K562 (cell line): ENCODE data around the gene ENG. TPM values are rescaled to one million over a fixed set of nuclear protein-coding genes. Genes with fewer than 3 reads are reported as not detected.

Experiments
- ARHGAP35 ChIP-seq: fragments of 450-650 bp; IDR thresholded peaks from 2 replicates; pipeline ENCODE4 v1.6.1; 2018; ENCODE audit not compliant: partially characterized antibody
- CCNT2 ChIP-seq: IDR thresholded peaks from 2 replicates; pipeline ENCODE4 v1.6.1; 2011; ENCODE audit warnings: borderline replicate concordance, low read depth, mild to moderate bottlenecking, moderate library complexity, mixed read lengths, low read length; ENCODE audit not compliant: insufficient read length; ENCODE audit errors: extremely low read depth
- DPF2 ChIP-seq: fragments of 450-650 bp; IDR thresholded peaks from 2 replicates; pipeline ENCODE4 v1.6.1; 2016
- FOXA3 ChIP-seq, 2 experiments: fragments of 450-650 bp in 1 of 2; sonication (generic) in 1 of 2; formaldehyde crosslinking; IDR thresholded peaks in 1 of 2; conservative IDR thresholded peaks in 1 of 2; 2 replicates each; pipeline versions ENCODE4 v1.4.0 to v1.8.0; 2020 to 2022; ENCODE audit warnings: mild to moderate bottlenecking in 2 of 2, missing genetic modification reagents in 1 of 2
- GTF2B ChIP-seq: IDR thresholded peaks from 2 replicates; pipeline ENCODE4 v1.6.1; 2011; ENCODE audit not compliant: insufficient read length; ENCODE audit errors: extremely low read depth
- JUN ChIP-seq, 2 experiments: sonication (generic) in 1 of 2; formaldehyde crosslinking in 1 of 2; IDR thresholded peaks; 2 replicates each; pipeline versions ENCODE4 v1.6.1 to v1.8.0; 2012 to 2022; ENCODE audit warnings: borderline replicate concordance in 2 of 2, mild to moderate bottlenecking in 2 of 2, improper control_type of control experiment in 1 of 2, low read depth in 1 of 2, low read length in 1 of 2, missing genetic modification reagents in 1 of 2
- MAZ ChIP-seq, 2 experiments: fragments of 450-650 bp in 1 of 2; sonication (generic) in 1 of 2; formaldehyde crosslinking; IDR thresholded peaks in 1 of 2; conservative IDR thresholded peaks in 1 of 2; 2 replicates each; pipeline versions ENCODE4 v1.4.0 to v1.5.0; 2020; ENCODE audit warnings: mild to moderate bottlenecking in 1 of 2, missing genetic modification reagents in 1 of 2
- PKNOX1 ChIP-seq: fragments of 450-650 bp; IDR thresholded peaks from 2 replicates; pipeline ENCODE4 v1.6.1; 2016
- REST ChIP-seq, 2 experiments: fragments of 450-650 bp; formaldehyde crosslinking in 1 of 2; IDR thresholded peaks; 2 replicates each; pipeline versions ENCODE4 v1.4.0 to v1.6.1; 2014 to 2020; ENCODE audit warnings: mild to moderate bottlenecking in 2 of 2, borderline replicate concordance in 1 of 2, low read depth in 1 of 2
- SIX5 ChIP-seq, 2 experiments: IDR thresholded peaks; 2 replicates each; pipeline ENCODE4 v1.6.1; 2011; ENCODE audit warnings: low read length in 2 of 2, borderline replicate concordance in 1 of 2, low read depth in 1 of 2, mild to moderate bottlenecking in 1 of 2, moderate library complexity in 1 of 2; ENCODE audit not compliant: insufficient read depth in 1 of 2
- SUPT5H ChIP-seq: fragments of 450-650 bp; IDR thresholded peaks from 2 replicates; pipeline ENCODE4 v1.6.1; 2016
- TCF3 ChIP-seq: sonication (generic); formaldehyde crosslinking; IDR thresholded peaks from 2 replicates; pipeline ENCODE4 v1.4.0; 2020; ENCODE audit warnings: mild to moderate bottlenecking, missing genetic modification reagents
- polyA plus RNA-seq, 8 experiments: library from polyadenylated mRNA; depleted of rRNA in 4 of 8; stranded (reverse) in 5 of 8; unstranded in 3 of 8; fragments of >200 nt; fragmentation: Nextera tagmentation in 2 of 8; fragmentation: Illumina TruSeq in 1 of 8; extraction: Ambion mirVana in 2 of 8; extraction: Trizol in 1 of 8; gene quantifications; 2 replicates each; pipeline versions ENCODE4 v1.2.1 to v1.2.3, GENCODE V29; 2011 to 2014; ENCODE audit warnings: inconsistent platforms in 1 of 8, missing spikeins in 1 of 8
- total RNA-seq, 7 experiments: library from RNA; depleted of rRNA in 6 of 7; stranded (reverse); fragments of >200 nt in 6 of 7; fragmentation: Illumina TruSeq in 2 of 7; extraction: Trizol in 2 of 7; gene quantifications; 2 replicates each; pipeline versions ENCODE4 v1.2.1 to v1.2.3, GENCODE V29; 2011 to 2021; ENCODE audit warnings: low replicate concordance in 1 of 7
- TF ChIP-seq, protein P1 (sequence below): fragments of 450-650 bp; IDR thresholded peaks from 2 replicates; pipeline ENCODE4 v1.6.1; 2016; ENCODE audit warnings: low read depth, mild to moderate bottlenecking, moderate library complexity

Gene ENG
- total and polyA plus RNA-seq, 9 of the 15 experiments (the other 6 are each of a cell fraction or from before 2014, with no cell fraction given), result 0.04 to 0.40 (median 0.14) TPM; not detected in 1

GRCh38 chr9:127878652-127879390 lies 24.4 kb upstream of the ENG start (continued):
- no peak for TF ChIP-seq REST (IDR thresholded peaks at IDR 0.05; ENCODE audit: borderline replicate concordance)
- no peak for TF ChIP-seq REST (CRISPR knock-in tag; IDR thresholded peaks at IDR 0.05; ENCODE audit: low read depth)
- peak; percentile 9 for TF ChIP-seq ARHGAP35
- no peak for TF ChIP-seq JUN (IDR thresholded peaks at IDR 0.05; ENCODE audit: borderline replicate concordance, low read depth, low read length)
- no peak for TF ChIP-seq JUN (CRISPR knock-in tag; IDR thresholded peaks at IDR 0.05; ENCODE audit: borderline replicate concordance)
- no peak for TF ChIP-seq SIX5 (IDR thresholded peaks at IDR 0.05; ENCODE audit: borderline replicate concordance in 1 of 2, insufficient read depth in 1 of 2, low read depth in 1 of 2, low read length in 2 of 2)
- TF ChIP-seq SUPT5H, result no peak
- no peak for TF ChIP-seq PKNOX1
- TF ChIP-seq, protein P1, sequence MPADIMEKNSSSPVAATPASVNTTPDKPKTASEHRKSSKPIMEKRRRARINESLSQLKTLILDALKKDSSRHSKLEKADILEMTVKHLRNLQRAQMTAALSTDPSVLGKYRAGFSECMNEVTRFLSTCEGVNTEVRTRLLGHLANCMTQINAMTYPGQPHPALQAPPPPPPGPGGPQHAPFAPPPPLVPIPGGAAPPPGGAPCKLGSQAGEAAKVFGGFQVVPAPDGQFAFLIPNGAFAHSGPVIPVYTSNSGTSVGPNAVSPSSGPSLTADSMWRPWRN, result no peak
- no peak for TF ChIP-seq GTF2B
- no peak for TF ChIP-seq FOXA3 (CRISPR knock-in tag; conservative IDR thresholded peaks at IDR 0.05 in 1 of 2, IDR thresholded peaks at IDR 0.05 in 1 of 2)
- TF ChIP-seq MAZ (CRISPR knock-in tag; conservative IDR thresholded peaks at IDR 0.05 in 1 of 2, IDR thresholded peaks at IDR 0.05 in 1 of 2), result no peak
- TF ChIP-seq TCF3 (CRISPR knock-in tag), result no peak
- no peak for TF ChIP-seq DPF2
- TF ChIP-seq CCNT2, result no peak
